ENCODE results near the gene TFPI.
"Not testable (repeated sequence)": the region's sequence is repeated elsewhere in the genome, so short reads cannot be mapped to it uniquely, and the experiment has no call there.

The TFPI gene

DNA sequence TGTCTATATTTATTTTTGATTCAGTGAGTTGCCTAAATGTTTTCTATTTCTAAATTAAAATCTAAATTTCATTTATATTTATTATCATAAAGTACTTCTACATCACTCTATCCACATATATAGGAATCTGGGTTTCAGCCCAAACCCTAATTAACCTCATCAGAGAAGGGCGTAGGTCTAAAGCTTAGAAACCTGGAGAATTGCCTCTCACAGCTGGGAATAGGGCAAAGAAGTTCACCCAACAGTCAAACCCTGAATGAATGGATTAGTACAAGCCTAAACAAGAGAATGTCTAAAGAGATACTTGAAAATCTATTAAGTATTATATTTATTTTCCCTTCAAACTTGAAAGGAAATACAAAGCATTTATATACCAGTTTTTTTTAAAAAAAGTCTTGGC is 26.2 kb downstream of the TFPI start:
- DNase-seq (ENCODE audit: low spot score in 2 of 2) (no peak), ATAC-seq (ENCODE audit: low read depth) (no peak)
- Mint-ChIP-seq H3K27me3 (no peaks in the 10 kb centered on the region), H3K4me3 (no peak overlapping the region), H3K36me3 (no peaks in the 10 kb centered on the region), H3K27ac (no peak overlapping the region), H3K4me1 (no peaks in the 10 kb centered on the region), H3K9me3 (no peaks in the 10 kb centered on the region)

DNA sequence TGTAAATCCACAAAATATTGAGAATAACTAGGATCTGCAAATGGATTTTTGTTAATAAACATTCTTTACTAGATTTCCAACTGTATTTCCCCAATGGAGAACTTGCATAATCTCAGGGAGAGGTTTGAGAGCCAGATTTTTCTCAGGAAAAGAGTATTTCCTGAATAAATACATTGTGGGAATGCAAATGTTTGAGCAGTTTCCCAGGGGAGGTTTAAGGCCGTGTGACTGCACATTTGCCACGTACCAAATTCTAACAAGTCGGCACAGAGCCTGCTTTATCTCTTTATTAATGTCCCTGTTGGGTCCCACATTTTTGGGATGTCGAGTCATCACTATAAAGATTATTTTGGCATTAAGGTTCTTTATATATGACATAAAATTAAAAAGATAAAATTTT is 27.0 kb downstream of the TFPI start:
- no peaks in the 10 kb centered on the region for H3K27me3 Mint-ChIP-seq
- no peaks in the 10 kb centered on the region for H3K4me1 Mint-ChIP-seq
- DNase-seq (ENCODE audit: low spot score in 2 of 2): no peak
- no peaks in the 10 kb centered on the region for H3K9me3 Mint-ChIP-seq
- no peak overlapping the region for H3K27ac Mint-ChIP-seq
- H3K4me3 Mint-ChIP-seq: no peak overlapping the region
- ATAC-seq (ENCODE audit: low read depth): no peak
- no peaks in the 10 kb centered on the region for H3K36me3 Mint-ChIP-seq

DNA sequence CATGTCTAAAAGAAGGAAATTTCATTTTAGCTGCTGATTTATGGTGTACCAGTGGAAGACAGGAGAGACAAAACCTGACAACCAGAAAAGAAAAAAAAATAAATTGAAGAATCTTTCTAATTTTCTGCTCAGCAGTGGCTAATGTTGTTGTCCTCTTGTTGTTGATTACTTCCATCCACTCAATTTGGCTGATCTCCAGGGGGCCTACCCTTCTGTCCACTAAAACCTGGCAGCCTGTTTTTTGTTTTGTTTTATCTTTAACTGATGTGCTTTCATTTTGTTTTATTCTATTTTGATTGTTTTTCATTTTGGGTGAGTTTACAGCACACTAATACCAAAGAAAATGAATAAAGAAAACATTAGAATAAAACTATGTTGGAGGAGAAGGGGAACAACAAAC is 27.4 kb downstream of the TFPI start:
- no peak for DNase-seq (ENCODE audit: low spot score in 2 of 2)
- Mint-ChIP-seq H3K4me1 (no peaks in the 10 kb centered on the region), H3K9me3 (no peaks in the 10 kb centered on the region), H3K27me3 (no peaks in the 10 kb centered on the region), H3K27ac (no peak overlapping the region), H3K4me3 (no peak overlapping the region), H3K36me3 (no peaks in the 10 kb centered on the region)
- ATAC-seq (ENCODE audit: low read depth): no peak

DNA sequence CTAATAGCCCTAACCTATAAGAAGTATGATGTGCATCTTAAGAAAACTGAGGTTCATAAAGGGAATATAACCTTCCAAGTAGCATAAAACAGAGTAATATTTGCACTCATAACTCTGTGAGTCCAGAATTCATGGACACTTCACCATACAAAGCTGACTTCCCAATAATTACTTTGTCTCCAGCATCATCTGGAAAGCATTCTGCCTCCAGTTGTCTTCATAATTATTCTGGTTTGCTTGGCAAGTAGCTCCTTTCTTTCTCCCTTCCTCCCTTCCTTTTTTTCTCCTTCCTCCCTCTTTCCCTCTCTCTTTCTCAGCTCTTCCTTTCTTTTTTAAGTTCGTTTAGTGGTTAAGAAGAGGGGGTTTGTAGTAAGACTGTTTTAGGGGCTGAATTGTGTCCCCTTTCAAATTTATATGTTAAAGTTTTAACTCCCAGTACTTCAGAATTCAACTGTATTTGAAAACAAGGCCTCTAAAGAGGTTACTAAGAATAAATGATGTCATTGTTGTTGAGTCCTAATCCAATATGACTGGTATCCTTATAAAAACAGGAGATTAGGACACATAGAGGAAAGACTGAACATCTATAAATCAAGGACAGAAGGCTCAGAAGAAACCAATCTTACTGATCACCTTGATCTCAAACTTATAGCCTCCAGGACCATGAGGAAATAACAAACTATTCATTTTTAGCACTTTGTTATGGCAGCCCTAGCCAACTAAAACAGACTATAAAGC is 28.9 kb downstream of the TFPI start:
- Mint-ChIP-seq H3K36me3 (no peaks in the 10 kb centered on the region), H3K4me3 (no peak overlapping the region), H3K27ac (no peak overlapping the region), H3K4me1 (no peaks in the 10 kb centered on the region), H3K27me3 (no peaks in the 10 kb centered on the region), H3K9me3 (no peaks in the 10 kb centered on the region)
- ATAC-seq (ENCODE audit: low read depth) (no peak), DNase-seq (ENCODE audit: low spot score in 2 of 2) (no peak)

DNA sequence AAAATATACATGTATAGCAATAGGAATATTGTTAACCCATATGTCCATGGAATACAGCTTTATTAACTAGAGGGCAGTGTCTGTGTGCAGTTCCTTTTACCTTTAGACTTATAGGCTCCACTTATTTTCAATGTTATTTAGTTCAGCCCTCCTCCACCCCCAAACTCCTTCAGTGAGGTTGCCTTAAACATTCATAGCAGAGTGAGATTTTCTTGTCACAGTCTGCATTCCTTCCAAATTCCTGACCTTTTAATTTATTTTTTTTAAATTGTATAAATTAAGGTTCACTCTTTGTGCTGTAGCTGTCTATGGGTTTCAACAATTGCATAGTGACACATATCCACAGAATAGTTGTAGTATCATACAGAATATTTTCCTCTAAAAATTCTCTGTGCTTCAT is 30.9 kb downstream of the TFPI start:
- H3K27me3 Mint-ChIP-seq: no peaks in the 10 kb centered on the region

DNA sequence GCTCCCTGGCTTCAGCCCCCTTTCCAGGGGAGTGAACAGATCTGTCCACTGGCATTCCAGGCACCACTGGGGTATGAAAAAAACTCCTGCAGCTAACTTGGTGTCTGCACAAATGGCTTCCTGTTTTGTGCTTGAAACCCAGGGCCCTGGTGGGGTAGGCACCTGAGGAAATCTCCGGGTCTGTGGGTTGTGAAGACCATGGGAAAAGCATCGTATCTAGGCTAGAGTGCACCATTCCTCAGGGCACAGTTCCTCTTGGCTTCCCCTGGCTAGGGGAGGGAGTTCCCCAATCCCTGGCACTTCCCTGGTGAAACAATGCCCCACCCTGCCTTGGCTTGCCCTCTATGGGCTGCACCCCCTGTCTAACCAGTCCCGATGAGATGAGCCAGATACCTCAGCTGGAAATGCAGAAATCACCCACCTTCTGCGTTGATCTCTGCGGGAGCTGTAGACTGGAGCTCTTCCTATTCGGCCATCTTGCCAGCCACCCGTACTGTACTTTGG is 34.1 kb downstream of the TFPI start:
- Mint-ChIP-seq H3K36me3 (no peaks in the 10 kb centered on the region), H3K27ac (no peak overlapping the region), H3K4me1 (no peaks in the 10 kb centered on the region), H3K9me3 (peaks cover 4% of the 10 kb centered on the region), H3K4me3 (no peak overlapping the region), H3K27me3 (no peaks in the 10 kb centered on the region)
- DNase-seq (ENCODE audit: low spot score in 2 of 2) (no peak), ATAC-seq (ENCODE audit: low read depth) (no peak)

More for the DNA sequence above, 30.9 kb downstream of the TFPI start:
- Mint-ChIP-seq H3K4me3 (no peak overlapping the region), H3K36me3 (no peaks in the 10 kb centered on the region), H3K27ac (no peak overlapping the region), H3K9me3 (peaks cover 2% of the 10 kb centered on the region), H3K4me1 (no peaks in the 10 kb centered on the region)
- ATAC-seq (ENCODE audit: low read depth) (no peak), DNase-seq (ENCODE audit: low spot score in 2 of 2) (no peak)

DNA sequence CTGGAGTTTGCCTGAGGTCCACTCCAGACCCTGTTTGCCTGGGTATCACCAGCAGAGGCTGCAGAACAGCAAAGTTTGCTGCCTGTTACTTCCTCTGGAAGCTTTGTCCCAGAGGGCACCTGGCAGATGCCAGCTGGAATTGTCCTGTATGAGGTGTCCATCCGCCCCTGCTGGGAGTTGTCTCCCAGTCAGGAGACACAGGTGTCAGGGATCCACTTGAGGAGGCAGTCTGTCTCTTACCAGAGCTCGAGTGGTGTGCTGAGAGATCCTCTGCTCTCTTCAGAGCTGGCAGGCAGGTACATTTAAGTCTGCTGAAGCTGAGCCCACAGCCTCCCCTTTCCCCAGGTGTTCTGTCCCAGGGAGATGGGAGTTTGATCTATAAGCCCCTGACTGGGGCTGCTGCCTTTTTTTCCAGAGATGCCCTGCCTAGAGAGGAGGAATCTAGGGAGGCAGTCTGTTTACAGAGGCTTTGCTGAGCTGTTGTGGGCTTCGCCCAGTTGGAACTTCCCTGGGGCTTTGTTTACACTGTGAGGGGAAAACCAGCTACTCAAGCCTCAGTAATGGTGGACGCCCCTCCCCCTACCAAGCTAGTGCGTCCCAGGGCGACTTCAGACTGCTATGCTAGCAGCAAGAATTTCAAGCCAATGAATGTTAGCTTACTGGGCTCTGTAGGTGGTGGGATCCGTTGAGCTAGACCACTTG is 34.7 kb downstream of the TFPI start:
- Mint-ChIP-seq H3K4me3 (no peak overlapping the region), H3K9me3 (peaks cover 4% of the 10 kb centered on the region), H3K36me3 (no peaks in the 10 kb centered on the region), H3K27ac (no peak overlapping the region), H3K27me3 (no peaks in the 10 kb centered on the region), H3K4me1 (no peaks in the 10 kb centered on the region)
- no peak for ATAC-seq (ENCODE audit: low read depth)
- no peak for DNase-seq (ENCODE audit: low spot score in 2 of 2)

DNA sequence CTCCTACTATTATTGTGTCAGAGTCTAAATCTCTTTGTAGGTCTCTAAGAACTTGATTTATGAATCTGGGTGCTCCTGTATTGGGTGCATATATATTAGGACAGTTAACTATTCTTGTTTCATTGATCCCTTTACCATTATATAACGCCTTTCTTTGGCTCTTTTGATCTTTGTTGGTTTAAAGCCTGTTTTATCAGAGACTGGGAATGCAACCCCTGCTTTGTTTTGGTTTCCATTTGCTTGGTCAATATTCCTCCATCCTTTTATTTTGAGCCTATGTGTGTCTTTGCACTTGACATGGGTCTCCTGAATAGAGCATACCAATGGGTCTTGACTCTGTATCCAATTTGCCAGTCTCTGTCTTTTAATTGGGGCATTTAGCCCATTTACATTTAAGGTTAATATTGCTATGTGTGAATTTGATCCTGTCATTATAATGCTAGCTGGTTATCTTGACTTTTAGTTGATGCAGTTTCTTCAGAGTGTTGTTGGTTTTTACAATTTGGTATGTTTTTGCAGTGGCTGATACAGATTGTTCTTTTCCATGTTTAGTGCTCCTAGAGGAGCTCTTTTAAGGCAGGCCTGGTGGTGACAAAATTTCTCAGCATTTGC is 36.4 kb downstream of the TFPI start:
- H3K4me3 Mint-ChIP-seq; H3K9me3 Mint-ChIP-seq; DNase-seq (ENCODE audit: low spot score in 2 of 2); H3K36me3 Mint-ChIP-seq; H3K4me1 Mint-ChIP-seq; H3K27ac Mint-ChIP-seq; ATAC-seq (ENCODE audit: low read depth); H3K27me3 Mint-ChIP-seq: not testable (repeated sequence)

DNA sequence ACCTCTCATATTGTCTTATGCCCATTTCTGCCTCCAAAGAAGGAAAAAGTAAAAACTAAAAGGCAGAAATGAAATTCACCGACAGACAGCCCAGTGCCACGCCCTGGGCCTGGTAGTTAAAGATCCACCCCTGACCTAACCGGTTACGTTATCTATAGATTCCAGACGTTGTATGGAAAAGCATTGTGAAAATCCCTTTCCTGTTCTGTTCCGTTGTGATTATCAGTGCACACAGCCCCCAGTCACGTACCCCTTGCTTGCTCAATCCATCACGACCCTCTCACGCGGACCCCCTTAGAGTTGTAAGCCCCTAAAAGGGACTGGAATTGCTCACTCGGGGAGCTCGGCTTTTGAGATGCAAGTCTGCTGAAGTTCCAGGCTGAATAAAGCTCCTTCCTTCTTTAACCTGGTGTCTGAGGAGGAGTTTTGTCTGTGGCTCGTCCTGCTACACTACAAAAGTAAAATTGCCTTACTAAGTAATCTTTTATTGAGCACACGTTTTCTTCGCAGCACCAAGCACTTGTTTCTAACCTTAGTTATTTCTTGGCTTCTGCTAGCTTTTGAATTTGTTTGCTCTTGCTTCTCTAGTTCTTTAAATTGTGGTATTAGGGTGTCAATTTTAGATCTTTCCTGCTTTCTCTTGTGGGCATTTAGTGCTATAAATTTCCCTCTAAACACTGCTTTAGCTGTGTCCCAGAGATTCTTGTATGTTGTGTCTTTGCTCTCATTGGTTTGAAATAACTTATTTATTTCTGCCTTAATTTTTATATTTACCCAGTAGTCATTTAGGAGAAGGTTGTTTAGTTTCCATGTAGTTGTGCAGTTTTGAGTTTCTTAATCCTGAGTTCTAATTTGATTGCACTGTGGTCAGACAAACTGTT is 37.4 kb downstream of the TFPI start:
- H3K27ac Mint-ChIP-seq, H3K27me3 Mint-ChIP-seq: not testable (repeated sequence)

DNA sequence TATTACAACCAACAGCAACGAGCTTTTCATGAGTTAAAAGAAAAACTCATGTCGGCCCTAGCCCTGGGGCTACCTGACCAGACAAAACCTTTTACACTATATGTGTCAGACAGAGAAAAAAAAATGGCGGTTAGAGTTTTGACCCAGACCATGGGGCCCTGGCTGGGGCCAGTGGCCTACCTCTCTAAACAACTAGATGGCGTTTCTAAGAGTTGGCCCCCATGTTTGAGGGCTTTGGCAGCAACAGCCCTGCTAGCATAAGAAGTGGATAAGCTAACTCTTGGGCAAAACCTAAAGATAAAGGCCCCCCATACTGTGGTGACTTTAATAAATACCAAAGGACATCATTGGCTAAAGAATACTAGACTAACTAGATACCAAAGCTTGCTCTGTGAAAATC is 39.3 kb downstream of the TFPI start:
- H3K9me3 Mint-ChIP-seq: peaks cover 4% of the 10 kb centered on the region
- no peak for DNase-seq (ENCODE audit: low spot score in 2 of 2)
- no peaks in the 10 kb centered on the region for H3K36me3 Mint-ChIP-seq
- H3K4me3 Mint-ChIP-seq: no peak overlapping the region
- no peaks in the 10 kb centered on the region for H3K27me3 Mint-ChIP-seq
- no peaks in the 10 kb centered on the region for H3K4me1 Mint-ChIP-seq
- no peak overlapping the region for H3K27ac Mint-ChIP-seq
- ATAC-seq (ENCODE audit: low read depth): no peak

More for the DNA sequence above, 37.4 kb downstream of the TFPI start:
- not testable (repeated sequence) for H3K9me3 Mint-ChIP-seq; H3K4me3 Mint-ChIP-seq; DNase-seq (ENCODE audit: low spot score in 2 of 2); H3K4me1 Mint-ChIP-seq; H3K36me3 Mint-ChIP-seq; ATAC-seq (ENCODE audit: low read depth)

DNA sequence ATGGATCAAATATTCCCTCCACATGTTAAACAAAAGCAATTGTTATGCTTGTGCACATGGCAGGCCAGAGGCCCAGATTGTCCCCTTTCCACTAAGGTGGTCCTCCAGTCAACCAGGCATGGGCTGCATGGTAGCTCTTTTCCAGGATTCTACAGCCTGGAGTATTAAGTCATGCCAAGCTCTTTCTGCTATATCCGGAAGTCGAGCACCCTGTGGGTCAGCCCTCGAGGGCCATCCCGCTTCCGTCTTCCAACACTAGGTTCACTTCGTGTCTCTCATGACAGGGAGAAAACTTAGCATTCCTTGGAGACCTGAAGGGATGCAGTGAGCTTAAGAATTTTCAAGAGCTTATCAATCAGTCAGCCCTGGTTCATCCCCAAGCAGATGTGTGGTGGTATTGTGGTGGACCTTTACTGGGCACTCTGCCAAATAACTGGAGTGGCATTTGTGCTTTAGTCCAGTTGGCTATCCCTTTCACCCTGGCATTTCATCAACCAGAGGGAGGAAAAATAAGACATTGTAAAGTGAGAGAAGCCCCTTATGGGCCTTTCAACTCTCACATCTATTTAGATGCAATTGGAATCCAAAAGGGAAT is 39.9 kb downstream of the TFPI start:
- H3K4me1 Mint-ChIP-seq; ATAC-seq (ENCODE audit: low read depth): not testable (repeated sequence)

DNA sequence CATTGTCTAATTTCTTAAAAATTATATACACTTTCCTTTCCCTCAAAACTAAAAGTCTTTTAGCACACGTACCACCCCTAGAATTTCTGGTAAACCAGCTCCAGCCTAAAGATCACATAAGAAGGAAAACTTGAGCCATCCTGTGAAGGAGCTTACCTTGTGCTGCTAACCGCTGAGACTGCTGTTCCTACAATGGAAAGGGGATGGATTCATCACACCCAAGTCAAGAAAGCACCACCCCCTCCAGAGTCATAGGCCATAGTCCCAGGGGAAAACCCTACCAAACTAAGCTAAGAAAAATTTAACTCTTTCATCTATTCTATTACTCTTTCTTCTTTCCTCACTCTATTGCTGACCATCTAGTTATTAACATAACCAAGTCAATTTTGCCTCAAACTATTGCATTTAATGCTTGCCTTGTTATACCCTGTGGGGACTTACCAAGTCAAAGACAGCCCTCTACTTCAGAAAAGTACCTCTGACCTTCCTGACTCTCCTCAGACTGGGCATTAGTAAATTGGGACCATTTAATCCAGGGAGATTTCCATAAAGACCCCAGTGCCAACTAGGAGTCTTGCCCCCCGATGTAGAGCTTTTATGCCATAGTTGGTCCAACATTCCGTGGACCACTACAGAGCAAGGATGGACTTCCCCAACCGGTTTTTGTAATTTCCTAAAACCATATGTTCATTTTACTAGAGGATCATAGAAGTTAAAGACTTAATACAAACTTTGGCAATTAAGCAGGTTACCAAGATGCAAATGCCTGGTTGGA is 40.6 kb downstream of the TFPI start:
- H3K27ac Mint-ChIP-seq; H3K36me3 Mint-ChIP-seq; DNase-seq (ENCODE audit: low spot score in 2 of 2): not testable (repeated sequence)

More for the DNA sequence above, 39.9 kb downstream of the TFPI start:
- H3K4me3 Mint-ChIP-seq; H3K27ac Mint-ChIP-seq; H3K9me3 Mint-ChIP-seq; H3K27me3 Mint-ChIP-seq; DNase-seq (ENCODE audit: low spot score in 2 of 2); H3K36me3 Mint-ChIP-seq: not testable (repeated sequence)

More for the DNA sequence above, 40.6 kb downstream of the TFPI start:
- H3K4me3 Mint-ChIP-seq; H3K27me3 Mint-ChIP-seq; H3K4me1 Mint-ChIP-seq; ATAC-seq (ENCODE audit: low read depth); H3K9me3 Mint-ChIP-seq: not testable (repeated sequence)
